IPS-15b (cell line): ENCODE data around the gene BTK.
A peak's percentile ranks its signal among the peaks of the same experiment; 100 is the strongest.

Experiments
- H3K27me3 ChIP-seq: one replicate; pipeline ENCODE4 v1.6.1; 2013; ENCODE audit warnings: low read length; ENCODE audit not compliant: control insufficient read depth, insufficient read depth
- H3K36me3 ChIP-seq: one replicate; pipeline ENCODE4 v1.6.1; 2013; ENCODE audit warnings: low read length; ENCODE audit not compliant: control insufficient read depth, insufficient read depth
- H3K4me1 ChIP-seq: one replicate; pipeline ENCODE4 v1.6.1; 2013; ENCODE audit warnings: mild to moderate bottlenecking, low read length; ENCODE audit not compliant: control insufficient read depth, insufficient read depth
- H3K4me3 ChIP-seq: one replicate; pipeline ENCODE4 v1.5.1; 2013; ENCODE audit warnings: low read depth, low read length
- H3K9ac ChIP-seq: one replicate; pipeline ENCODE4 v1.6.1; 2013; ENCODE audit warnings: low read depth, mild to moderate bottlenecking, low read length
- H3K9me3 ChIP-seq: one replicate; pipeline ENCODE4 v1.6.1; 2013; ENCODE audit warnings: mild to moderate bottlenecking, low read length; ENCODE audit not compliant: control insufficient read depth, insufficient read depth

BTK gene

GRCh38 chrX:101409043-101409442 lies 23.1 kb upstream of the BTK start:
- Histone ChIP-seq H3K9me3 (no peaks in the 10 kb centered on the region), H3K36me3 (peaks cover 2% of the 10 kb centered on the region), H3K4me1 (no peaks in the 10 kb centered on the region), H3K27me3 (no peaks in the 10 kb centered on the region), H3K9ac (peak overlapping the region; percentile 65), H3K4me3 (peak overlapping the region; percentile 80)

- peak overlapping the region; percentile 79 for H3K9ac ChIP-seq
- peaks cover 2% of the 10 kb centered on the region for H3K36me3 ChIP-seq
- peak overlapping the region; percentile 80 for H3K4me3 ChIP-seq
- H3K9me3 ChIP-seq, result no peaks in the 10 kb centered on the region
- no peaks in the 10 kb centered on the region for H3K27me3 ChIP-seq
- H3K4me1 ChIP-seq, result no peaks in the 10 kb centered on the region
These were observed 22.5 kb upstream of the BTK start for GRCh38 chrX:101408532-101408841.

GRCh38 chrX:101407748-101408531 lies 21.9 kb upstream of the BTK start, which contains the start of the genes GLA and HNRNPH2:
GLA (minus strand) TSS chrX:101407925; CDS start chrX:101407903, 22 bp downstream.
HNRNPH2 (plus strand) TSS chrX:101408222; CDS start chrX:101411989, 3,767 bp downstream.
- H3K36me3 ChIP-seq, result peaks cover 2% of the 10 kb centered on the region
- peak within 1 kb of the TSS; percentile 80 for H3K4me3 ChIP-seq
- no peaks in the 10 kb centered on the region for H3K9me3 ChIP-seq

GRCh38 chrX:101407167-101407747 lies 21.3 kb upstream of the BTK start:
- no peaks in the 10 kb centered on the region for H3K9me3 ChIP-seq
- H3K4me3 ChIP-seq, result peak overlapping the region; percentile 72
- H3K9ac ChIP-seq, result peak overlapping the region; percentile 38
- H3K27me3 ChIP-seq, result no peaks in the 10 kb centered on the region
- H3K36me3 ChIP-seq, result no peaks in the 10 kb centered on the region
- H3K4me1 ChIP-seq, result no peaks in the 10 kb centered on the region

More at GRCh38 chrX:101407748-101408531, 21.9 kb upstream of the BTK start, which contains the start of the genes GLA and HNRNPH2:
- no peaks in the 10 kb centered on the region for H3K4me1 ChIP-seq
- H3K27me3 ChIP-seq, result no peaks in the 10 kb centered on the region
- peak within 1 kb of the TSS; percentile 79 for H3K9ac ChIP-seq

GRCh38 chrX:101399825-101400224 lies 13.8 kb upstream of the BTK start:
- Histone ChIP-seq H3K9me3 (no peaks in the 10 kb centered on the region), H3K36me3 (peaks cover 8% of the 10 kb centered on the region), H3K4me3 (no peak overlapping the region), H3K4me1 (no peaks in the 10 kb centered on the region), H3K9ac (no peak overlapping the region), H3K27me3 (no peaks in the 10 kb centered on the region)

- Histone ChIP-seq H3K27me3 (no peaks in the 10 kb centered on the region), H3K4me1 (no peaks in the 10 kb centered on the region), H3K4me3 (no peak overlapping the region), H3K36me3 (peaks cover 8% of the 10 kb centered on the region), H3K9ac (no peak overlapping the region), H3K9me3 (no peaks in the 10 kb centered on the region)
These were observed 12.7 kb upstream of the BTK start for GRCh38 chrX:101398694-101399093.

GRCh38 chrX:101397779-101398178 lies 11.8 kb upstream of the BTK start:
- H3K9ac ChIP-seq, result no peak overlapping the region
- peaks cover 8% of the 10 kb centered on the region for H3K36me3 ChIP-seq
- H3K9me3 ChIP-seq, result no peaks in the 10 kb centered on the region
- no peak overlapping the region for H3K4me3 ChIP-seq
- no peaks in the 10 kb centered on the region for H3K27me3 ChIP-seq
- no peaks in the 10 kb centered on the region for H3K4me1 ChIP-seq

GRCh38 chrX:101395789-101396188 lies 9.8 kb upstream of the BTK start:
- peaks cover 4% of the 10 kb centered on the region for H3K4me1 ChIP-seq
- H3K9ac ChIP-seq, result no peak overlapping the region

GRCh38 chrX:101394372-101394771 lies 8.4 kb upstream of the BTK start:
- Histone ChIP-seq H3K27me3 (no peaks in the 10 kb centered on the region), H3K4me3 (no peak overlapping the region), H3K9ac (no peak overlapping the region), H3K36me3 (no peaks in the 10 kb centered on the region), H3K4me1 (peaks cover 8% of the 10 kb centered on the region), H3K9me3 (no peaks in the 10 kb centered on the region)

More at GRCh38 chrX:101395789-101396188, 9.8 kb upstream of the BTK start:
- no peak overlapping the region for H3K4me3 ChIP-seq
- H3K9me3 ChIP-seq, result no peaks in the 10 kb centered on the region
- no peaks in the 10 kb centered on the region for H3K27me3 ChIP-seq
- no peaks in the 10 kb centered on the region for H3K36me3 ChIP-seq

- Histone ChIP-seq H3K9ac (no peak overlapping the region), H3K9me3 (no peaks in the 10 kb centered on the region), H3K36me3 (no peaks in the 10 kb centered on the region), H3K4me3 (no peak overlapping the region), H3K27me3 (no peaks in the 10 kb centered on the region), H3K4me1 (peaks cover 8% of the 10 kb centered on the region)
These were observed 7.7 kb upstream of the BTK start for GRCh38 chrX:101393530-101394305.

- Histone ChIP-seq H3K27me3 (no peaks in the 10 kb centered on the region), H3K4me3 (peak overlapping the region; percentile 75), H3K4me1 (peaks cover 8% of the 10 kb centered on the region), H3K9me3 (no peaks in the 10 kb centered on the region), H3K36me3 (no peaks in the 10 kb centered on the region), H3K9ac (peak overlapping the region; percentile 95)
These were observed 5.8 kb upstream of the BTK start for GRCh38 chrX:101391831-101392230.
